HepG2 (cell line): ENCODE data around the gene TOR1A. TPM values are rescaled to one million over a fixed set of nuclear protein-coding genes. Genes with fewer than 3 reads are reported as not detected.

Source experiments
- AGO2 ChIP-seq: fragments of 200-400 bp; formaldehyde crosslinking; optimal IDR thresholded peaks from 2 replicates; pipeline ENCODE3; 2017; ENCODE audit warnings: mild to moderate bottlenecking, low read depth, low read length, moderate library complexity
- FOSL2 ChIP-seq: sonication (generic); formaldehyde crosslinking; IDR thresholded peaks from 2 replicates; pipeline ENCODE4 v1.4.0; 2020; ENCODE audit warnings: missing genetic modification reagents
- HDAC2 ChIP-seq: sonication (generic); formaldehyde crosslinking; IDR thresholded peaks from 2 replicates; pipeline ENCODE4 v1.4.0; 2020; ENCODE audit warnings: missing genetic modification reagents
- HNRNPL ChIP-seq: fragments of 200-400 bp; formaldehyde crosslinking; IDR thresholded peaks from 2 replicates; pipeline ENCODE4 v1.6.1; 2017; ENCODE audit warnings: mild to moderate bottlenecking, low read depth, low read length
- KLF16 ChIP-seq, 2 experiments: sonication (generic) in 1 of 2; formaldehyde crosslinking in 1 of 2; IDR thresholded peaks; 2 replicates each; pipeline versions ENCODE4 v1.6.1 to v1.8.0; 2016 to 2023; ENCODE audit warnings: missing genetic modification reagents in 2 of 2, missing compliant biosample characterization in 1 of 2
- MEF2D ChIP-seq: sonication (generic); formaldehyde crosslinking; IDR thresholded peaks from 2 replicates; pipeline ENCODE4 v1.5.1; 2020; ENCODE audit warnings: mild to moderate bottlenecking, missing genetic modification reagents
- POLR2A ChIP-seq, 2 experiments: IDR thresholded peaks; 2 replicates each; pipeline ENCODE4 v1.6.1; 2011; ENCODE audit warnings: low read depth in 2 of 2, low read length in 2 of 2, mild to moderate bottlenecking in 1 of 2, moderate library complexity in 1 of 2; ENCODE audit not compliant: insufficient read depth in 1 of 2
- SOX6 ChIP-seq, 2 experiments: fragments of 450-650 bp in 1 of 2; sonication (generic) in 1 of 2; formaldehyde crosslinking in 1 of 2; IDR thresholded peaks; 2 replicates each; pipeline versions ENCODE4 v1.4.0 to v1.6.1; 2017 to 2020; ENCODE audit warnings: antibody characterized with exemption in 1 of 2, mild to moderate bottlenecking in 1 of 2, missing genetic modification reagents in 1 of 2
- SPEN ChIP-seq: sonication (generic); formaldehyde crosslinking; IDR thresholded peaks from 2 replicates; pipeline ENCODE4 v1.5.1; 2020; ENCODE audit warnings: low read depth, mild to moderate bottlenecking, missing genetic modification reagents
- TEAD3 ChIP-seq: optimal IDR thresholded peaks from 2 replicates; pipeline ENCODE3; 2016; ENCODE audit warnings: borderline replicate concordance
- THYN1 ChIP-seq: sonication (generic); formaldehyde crosslinking; IDR thresholded peaks from 2 replicates; pipeline ENCODE4 v1.8.1; 2023; ENCODE audit warnings: low read depth, mild to moderate bottlenecking, moderate library complexity, missing genetic modification reagents, borderline replicate concordance
- TSC22D2 ChIP-seq: sonication (generic); formaldehyde crosslinking; IDR thresholded peaks from 2 replicates; pipeline ENCODE4 v1.5.1; 2020; ENCODE audit warnings: missing genetic modification reagents, mild to moderate bottlenecking, borderline replicate concordance
- ZBTB14 ChIP-seq: sonication (generic); formaldehyde crosslinking; IDR thresholded peaks from 2 replicates; pipeline ENCODE4 v1.4.0; 2020; ENCODE audit warnings: missing genetic modification reagents
- ZNF225 ChIP-seq: sonication (generic); formaldehyde crosslinking; IDR thresholded peaks from 2 replicates; pipeline ENCODE4 v1.4.0; 2020; ENCODE audit warnings: mild to moderate bottlenecking, missing genetic modification reagents
- ZNF569 ChIP-seq: sonication (generic); formaldehyde crosslinking; IDR thresholded peaks from 2 replicates; pipeline ENCODE4 v1.5.0; 2020; ENCODE audit warnings: mild to moderate bottlenecking, missing genetic modification reagents, moderate library complexity, borderline replicate concordance
- ZNF580 ChIP-seq: IDR thresholded peaks from 2 replicates; pipeline ENCODE4 v1.6.1; 2016; ENCODE audit warnings: low read depth, borderline replicate concordance
- ZNF687 ChIP-seq: sonication (generic); formaldehyde crosslinking; IDR thresholded peaks from 2 replicates; pipeline ENCODE4 v1.5.1; 2020; ENCODE audit warnings: mild to moderate bottlenecking, missing genetic modification reagents, moderate library complexity
- ZNF7 ChIP-seq: IDR thresholded peaks from 2 replicates; pipeline ENCODE4 v1.6.1; 2016; ENCODE audit warnings: missing biosample characterization, missing genetic modification reagents
- ZNF724P ChIP-seq: sonication (generic); formaldehyde crosslinking; IDR thresholded peaks from 2 replicates; pipeline ENCODE4 v1.8.0; 2022; ENCODE audit warnings: missing genetic modification reagents, borderline replicate concordance
- ZNF749 ChIP-seq: sonication (generic); formaldehyde crosslinking; IDR thresholded peaks from 2 replicates; pipeline ENCODE4 v1.8.0; 2022; ENCODE audit warnings: mild to moderate bottlenecking, missing genetic modification reagents, moderate library complexity, borderline replicate concordance
- ZXDC ChIP-seq: sonication (generic); formaldehyde crosslinking; IDR thresholded peaks from 2 replicates; pipeline ENCODE4 v1.5.0; 2020; ENCODE audit warnings: mild to moderate bottlenecking, missing genetic modification reagents
- polyA plus RNA-seq, 8 experiments: library from polyadenylated mRNA; depleted of rRNA in 3 of 8; stranded (reverse) in 7 of 8; unstranded in 1 of 8; fragments of >200 nt; fragmentation: Illumina TruSeq in 4 of 8; extraction: Trizol in 4 of 8; gene quantifications; 2 replicates each; pipeline versions ENCODE4 v1.2.1 to v1.2.3, GENCODE V29; 2011 to 2016; ENCODE audit warnings: low read depth in 4 of 8, missing spikeins in 1 of 8, mixed read lengths in 1 of 8; ENCODE audit not compliant: insufficient read depth in 1 of 8
- total RNA-seq, 5 experiments: library from RNA; depleted of rRNA; stranded (reverse); fragments of >200 nt; fragmentation: Illumina TruSeq; extraction: Trizol; gene quantifications; 2 replicates each; pipeline ENCODE4 v1.2.3, GENCODE V29; 2016; ENCODE audit warnings: low read depth in 1 of 5

TOR1A gene
- total and polyA plus RNA-seq, 2 of the 13 experiments (the other 11 are each of a cell fraction or from before 2014, with no cell fraction given): 31.6 to 41.4 TPM

GRCh38 chr9:129835128-129835859 lies 11.4 kb upstream of the TOR1A start, which contains the start of the genes C9orf78 and USP20 (continued):
- TF ChIP-seq ZNF749 (no peak), HNRNPL (no peak), FOSL2 (CRISPR knock-in tag) (no peak), TEAD3 (peak; percentile 44), AGO2 (peak; percentile 43), TSC22D2 (CRISPR knock-in tag) (no peak), ZNF225 (CRISPR knock-in tag) (no peak), MEF2D (no peak), SPEN (CRISPR knock-in tag) (peak; percentile 58; the same call in 1 of the 2 replicates), ZNF687 (peak; percentile 75), ZNF7 (CRISPR knock-in tag) (no peak), ZNF724P (0 out of 2 replicates have a peak, but pooled peaks have one; percentile 31), ZXDC (CRISPR knock-in tag) (no peak), HDAC2 (peak; percentile 73; the same call in 1 of the 2 replicates), POLR2A (IDR thresholded peaks at IDR 0.05; ENCODE audit: insufficient read depth in 1 of 2, low read depth in 2 of 2, low read length in 2 of 2) (peak; percentile 88 to 92), ZNF569 (CRISPR knock-in tag) (no peak), SOX6 (IDR thresholded peaks at IDR 0.05) (no peak), SOX6 (CRISPR knock-in tag; IDR thresholded peaks at IDR 0.05) (peak; percentile 4; the same call in 1 of the 2 replicates), THYN1 (CRISPR knock-in tag) (no peak), ZNF580 (CRISPR knock-in tag) (0 out of 2 replicates have a peak, but pooled peaks have one; percentile 59), ZBTB14 (peak; percentile 72), KLF16 (CRISPR knock-in tag; IDR thresholded peaks at IDR 0.05) (peak in 1 of 2 experiments; percentile 45; a peak in 1 of 4 replicates)
